ENCODE results near the gene EDIL3. TPM values are rescaled to one million over a fixed set of nuclear protein-coding genes. Genes with fewer than 3 reads are reported as not detected.

EDIL3 gene
- total RNA-seq, 1 experiment from 2014 or later = not detected

GRCh38 chr5:84253946-84254345, 130.7 kb downstream of the EDIL3 start:
- TF ChIP-seq CTCF (IDR thresholded peaks at IDR 0.05; ENCODE audit: unreplicated experiment) = no peak
- Mint-ChIP-seq H3K9me3 (ENCODE audit: unreplicated experiment) (no peaks in the 10 kb centered on the region), H3K4me1 (ENCODE audit: insufficient read depth, unreplicated experiment) (no peaks in the 10 kb centered on the region), H3K36me3 (ENCODE audit: insufficient read depth, unreplicated experiment) (no peaks in the 10 kb centered on the region), H3K27me3 (ENCODE audit: insufficient read depth, unreplicated experiment) (peaks cover 62% of the 10 kb centered on the region), H3K4me3 (ENCODE audit: unreplicated experiment) (no peak overlapping the region), H3K27ac (ENCODE audit: low read depth, unreplicated experiment) (no peak overlapping the region)
- POLR2A ChIA-PET = no interaction called here
- BruUV-seq (replicated peaks) = no TSS peak
- CTCF ChIA-PET = interaction anchor here (0.6 to 1.5 kb wide), 3 partner anchors 10 to 322 kb away, joined by 3 read pairs; no protein-coding TSS in a partner anchor
- DNase-seq (ENCODE audit: unreplicated experiment) = no peak
- intact Hi-C loops (cut with micrococcal nuclease) = no loop called here

- Mint-ChIP-seq H3K27me3 (ENCODE audit: insufficient read depth, unreplicated experiment) (peaks cover 58% of the 10 kb centered on the region), H3K27ac (ENCODE audit: low read depth, unreplicated experiment) (no peak overlapping the region), H3K36me3 (ENCODE audit: insufficient read depth, unreplicated experiment) (no peaks in the 10 kb centered on the region), H3K9me3 (ENCODE audit: unreplicated experiment) (no peaks in the 10 kb centered on the region), H3K4me3 (ENCODE audit: unreplicated experiment) (no peak overlapping the region), H3K4me1 (ENCODE audit: insufficient read depth, unreplicated experiment) (no peaks in the 10 kb centered on the region)
- ChIA-PET CTCF (no interaction called here), POLR2A (interaction anchor here (1.1 kb wide), 1 partner anchor 19 kb away, joined by 3 read pairs; no protein-coding TSS in a partner anchor)
- no peak for DNase-seq (ENCODE audit: unreplicated experiment)
- BruUV-seq (replicated peaks) = no TSS peak
- intact Hi-C loops (cut with micrococcal nuclease) = no loop called here
- TF ChIP-seq CTCF (IDR thresholded peaks at IDR 0.05; ENCODE audit: unreplicated experiment) = no peak
Observed at GRCh38 chr5:84251503-84251902, 133.2 kb downstream of the EDIL3 start.

GRCh38 chr5:84249918-84250630, 134.6 kb downstream of the EDIL3 start:
- Mint-ChIP-seq H3K4me1 (ENCODE audit: insufficient read depth, unreplicated experiment) (no peaks in the 10 kb centered on the region), H3K4me3 (ENCODE audit: unreplicated experiment) (no peak overlapping the region), H3K9me3 (ENCODE audit: unreplicated experiment) (no peaks in the 10 kb centered on the region), H3K27ac (ENCODE audit: low read depth, unreplicated experiment) (no peak overlapping the region), H3K27me3 (ENCODE audit: insufficient read depth, unreplicated experiment) (peaks cover 53% of the 10 kb centered on the region), H3K36me3 (ENCODE audit: insufficient read depth, unreplicated experiment) (no peaks in the 10 kb centered on the region)
- no peak for TF ChIP-seq CTCF (IDR thresholded peaks at IDR 0.05; ENCODE audit: unreplicated experiment)
- no TSS peak for BruUV-seq (replicated peaks)
- CTCF ChIA-PET = interaction anchor here (0.6 kb wide), 1 partner anchor 266 kb away, joined by 3 read pairs; no protein-coding TSS in a partner anchor
- intact Hi-C loops (cut with micrococcal nuclease) = no loop called here
- peak; percentile 5 for DNase-seq (ENCODE audit: unreplicated experiment)
- POLR2A ChIA-PET = no interaction called here

GRCh38 chr5:84248013-84248412, 136.7 kb downstream of the EDIL3 start:
- H3K4me1 Mint-ChIP-seq (ENCODE audit: insufficient read depth, unreplicated experiment) = no peaks in the 10 kb centered on the region
- no peaks in the 10 kb centered on the region for H3K36me3 Mint-ChIP-seq (ENCODE audit: insufficient read depth, unreplicated experiment)
- H3K4me3 Mint-ChIP-seq (ENCODE audit: unreplicated experiment) = no peak overlapping the region
- intact Hi-C loops (cut with micrococcal nuclease) = no loop called here
- no peak for DNase-seq (ENCODE audit: unreplicated experiment)
- POLR2A ChIA-PET = no interaction called here
- CTCF ChIA-PET = no interaction called here
- TF ChIP-seq CTCF (IDR thresholded peaks at IDR 0.05; ENCODE audit: unreplicated experiment) = no peak
- H3K27ac Mint-ChIP-seq (ENCODE audit: low read depth, unreplicated experiment) = no peak overlapping the region
- no peaks in the 10 kb centered on the region for H3K9me3 Mint-ChIP-seq (ENCODE audit: unreplicated experiment)
- no TSS peak for BruUV-seq (replicated peaks)
- peaks cover 46% of the 10 kb centered on the region for H3K27me3 Mint-ChIP-seq (ENCODE audit: insufficient read depth, unreplicated experiment)
